Measurements from ENCODE around the gene WIPF3.

WIPF3 gene

DNA sequence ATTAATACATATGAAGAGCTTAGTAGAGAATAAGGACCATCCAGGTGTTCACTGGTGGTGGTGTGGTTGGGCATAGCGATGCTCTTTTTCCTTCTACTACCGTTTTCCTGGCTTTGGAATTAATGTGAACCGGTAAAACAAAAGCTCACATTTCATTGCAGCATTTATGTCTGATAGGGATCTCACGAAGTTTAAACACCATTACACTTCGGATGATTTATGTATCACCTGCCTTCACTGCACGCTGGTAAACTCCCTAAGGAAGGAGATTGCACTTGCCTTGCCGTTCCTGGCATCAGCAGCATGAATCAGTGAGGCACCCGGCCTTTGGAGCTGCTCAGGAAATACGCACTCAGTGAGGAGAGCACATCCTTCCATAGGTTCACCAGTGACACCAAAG, 47.5 kb downstream of the WIPF3 start:
- Mint-ChIP-seq H3K9me3 (no peaks in the 10 kb centered on the region), H3K27ac (no peak overlapping the region), H3K4me1 (no peaks in the 10 kb centered on the region), H3K36me3 (no peaks in the 10 kb centered on the region), H3K4me3 (no peak overlapping the region), H3K27me3 (peaks cover 7% of the 10 kb centered on the region)

DNA sequence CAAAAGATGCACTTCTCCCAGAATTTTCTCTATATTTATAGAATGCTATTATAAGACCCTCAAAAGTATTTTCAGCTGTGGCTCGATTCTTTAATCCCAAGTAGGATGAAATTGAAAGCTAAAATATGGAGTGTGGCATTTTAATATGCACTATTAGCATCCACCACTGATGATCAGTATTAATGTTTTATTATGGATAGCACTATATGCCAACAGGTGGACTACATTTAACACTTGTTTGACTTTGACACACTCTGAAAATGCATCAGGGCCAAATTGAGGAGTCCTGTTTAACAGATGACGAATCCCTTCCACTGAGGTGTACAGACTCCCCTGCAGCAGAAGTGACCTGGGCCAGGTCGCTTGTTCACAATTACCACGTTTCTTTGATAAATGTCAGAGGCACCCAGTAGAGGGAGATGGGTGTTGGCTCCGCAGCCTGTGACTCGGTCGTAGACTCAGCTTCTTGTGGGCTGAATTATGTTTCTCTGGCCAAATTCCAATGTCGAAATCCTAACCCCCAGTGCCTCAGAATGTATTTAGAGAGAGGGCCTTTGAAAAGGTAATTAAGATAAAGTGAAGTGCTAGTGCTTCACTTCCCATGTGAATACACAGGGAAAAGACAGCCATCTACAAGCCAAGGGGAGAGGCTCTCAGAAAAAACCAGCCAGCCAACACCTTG, 48.1 kb downstream of the WIPF3 start:
- Mint-ChIP-seq H3K27me3 (peaks cover 7% of the 10 kb centered on the region), H3K36me3 (no peaks in the 10 kb centered on the region), H3K9me3 (no peaks in the 10 kb centered on the region), H3K4me1 (no peaks in the 10 kb centered on the region), H3K27ac (no peak overlapping the region), H3K4me3 (no peak overlapping the region)

DNA sequence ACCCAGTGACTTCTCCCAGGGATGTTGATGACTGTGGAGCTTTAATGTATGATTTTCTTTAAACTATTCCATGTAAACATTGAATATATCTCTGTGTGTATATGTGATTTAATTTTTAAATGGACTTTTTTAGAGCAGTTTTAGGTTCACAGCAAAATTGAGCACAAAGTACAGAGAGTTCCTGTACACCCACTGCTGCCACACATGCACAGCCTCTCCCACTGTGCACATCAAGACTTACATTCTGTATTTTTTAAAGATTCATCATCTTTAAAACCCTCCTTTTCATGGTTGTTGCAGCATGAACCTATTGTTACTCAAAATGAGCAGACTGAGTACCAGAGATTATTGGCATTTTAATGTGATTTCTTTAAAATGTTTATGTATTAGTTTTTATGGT, 51.3 kb downstream of the WIPF3 start:
- Mint-ChIP-seq H3K36me3 (no peaks in the 10 kb centered on the region), H3K4me1 (no peaks in the 10 kb centered on the region), H3K27ac (no peak overlapping the region), H3K9me3 (no peaks in the 10 kb centered on the region), H3K4me3 (no peak overlapping the region), H3K27me3 (peaks cover 8% of the 10 kb centered on the region)

DNA sequence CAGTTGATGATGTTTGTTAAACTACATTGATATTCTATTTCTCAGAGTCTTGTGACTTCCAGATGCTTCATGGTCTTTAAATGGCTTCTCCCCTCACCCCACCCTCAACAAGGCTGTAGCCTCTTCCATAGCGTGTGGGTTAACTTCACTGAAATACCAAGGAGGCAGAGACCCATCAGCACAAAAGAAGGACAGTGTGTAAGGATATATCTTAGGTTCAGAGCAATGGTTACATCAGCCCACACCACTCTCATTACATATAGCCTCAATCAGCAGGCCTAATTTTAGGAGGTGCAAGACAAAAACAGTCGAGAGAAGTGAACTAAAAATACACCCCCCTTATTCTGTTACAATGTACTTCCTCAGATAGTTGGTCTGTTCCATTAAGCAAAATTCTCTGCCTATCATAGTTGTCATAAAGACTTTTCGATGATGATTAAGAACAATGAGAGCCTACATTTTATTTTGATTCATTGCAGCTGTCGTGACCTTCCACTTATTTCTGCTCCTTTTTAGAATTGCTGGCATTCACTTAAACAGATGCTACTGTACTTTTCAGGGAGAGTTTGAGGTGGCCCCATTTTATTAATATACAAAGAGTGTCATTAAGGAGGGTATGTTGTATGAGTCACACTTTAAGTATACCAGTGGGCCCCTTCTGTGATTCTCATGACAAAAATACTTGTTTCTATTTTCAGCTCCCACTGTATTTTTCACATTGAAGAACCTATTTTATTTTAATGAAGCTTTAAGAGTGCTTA, 52.1 kb downstream of the WIPF3 start:
- no peak overlapping the region for H3K27ac Mint-ChIP-seq
- no peaks in the 10 kb centered on the region for H3K36me3 Mint-ChIP-seq
- peaks cover 11% of the 10 kb centered on the region for H3K27me3 Mint-ChIP-seq
- no peaks in the 10 kb centered on the region for H3K4me1 Mint-ChIP-seq
- no peak overlapping the region for H3K4me3 Mint-ChIP-seq
- H3K9me3 Mint-ChIP-seq, result no peaks in the 10 kb centered on the region

DNA sequence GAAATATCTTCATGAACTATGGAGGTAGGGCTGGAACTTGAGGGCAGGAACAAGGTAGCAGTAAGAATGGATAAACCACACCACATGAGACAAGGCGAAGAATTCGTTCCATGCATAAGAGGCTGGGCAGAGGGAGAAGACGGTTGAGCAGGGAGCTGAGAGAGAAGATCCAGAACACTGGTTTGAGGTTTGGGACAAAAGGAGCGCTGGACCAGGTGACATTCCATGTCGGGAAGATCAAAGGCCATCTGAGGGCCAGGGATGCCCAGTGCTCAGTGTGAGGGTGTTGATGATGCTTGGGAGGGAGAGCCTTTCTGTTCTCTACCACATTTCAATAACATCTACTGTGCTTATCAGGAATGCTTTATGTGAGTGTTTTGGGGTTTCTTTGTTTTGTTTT, 52.8 kb downstream of the WIPF3 start:
- peaks cover 8% of the 10 kb centered on the region for H3K27me3 Mint-ChIP-seq
- H3K36me3 Mint-ChIP-seq, result no peaks in the 10 kb centered on the region
- no peaks in the 10 kb centered on the region for H3K4me1 Mint-ChIP-seq
- H3K27ac Mint-ChIP-seq, result no peak overlapping the region
- no peaks in the 10 kb centered on the region for H3K9me3 Mint-ChIP-seq
- H3K4me3 Mint-ChIP-seq, result no peak overlapping the region

DNA sequence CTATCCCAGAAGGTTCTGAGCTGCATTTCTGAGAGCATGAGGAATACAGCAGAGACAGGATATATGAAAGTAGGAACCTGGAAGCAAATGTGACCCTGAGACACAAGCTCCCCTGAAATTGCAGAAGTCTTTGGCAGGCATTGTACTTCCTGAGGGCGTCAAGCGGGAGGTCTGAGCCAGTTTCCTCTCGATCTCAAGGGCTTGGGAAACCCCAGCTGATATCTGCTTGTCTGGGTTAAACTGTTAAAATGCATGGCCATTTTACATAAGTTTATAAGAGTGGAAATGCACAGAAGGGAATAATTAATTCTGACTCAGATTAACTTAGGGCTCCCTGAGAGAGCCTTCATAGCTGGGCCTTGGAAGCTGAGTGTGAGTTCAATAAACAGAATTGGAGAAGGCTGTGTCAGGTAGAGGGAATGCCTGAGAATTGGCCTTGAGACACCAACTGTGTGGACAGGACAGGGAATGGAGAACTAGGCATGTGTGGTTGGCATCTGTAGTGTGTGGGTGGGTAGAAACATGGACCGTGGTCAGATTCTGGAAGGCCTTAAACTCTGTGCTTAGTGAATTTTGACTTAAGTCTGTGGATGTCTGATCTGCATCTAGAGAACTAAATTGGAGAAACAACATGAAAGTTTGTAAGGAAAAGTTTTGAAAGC, 53.3 kb downstream of the WIPF3 start:
- Mint-ChIP-seq H3K4me1 (no peaks in the 10 kb centered on the region), H3K27me3 (peaks cover 8% of the 10 kb centered on the region), H3K9me3 (no peaks in the 10 kb centered on the region), H3K27ac (no peak overlapping the region), H3K4me3 (no peak overlapping the region), H3K36me3 (no peaks in the 10 kb centered on the region)

DNA sequence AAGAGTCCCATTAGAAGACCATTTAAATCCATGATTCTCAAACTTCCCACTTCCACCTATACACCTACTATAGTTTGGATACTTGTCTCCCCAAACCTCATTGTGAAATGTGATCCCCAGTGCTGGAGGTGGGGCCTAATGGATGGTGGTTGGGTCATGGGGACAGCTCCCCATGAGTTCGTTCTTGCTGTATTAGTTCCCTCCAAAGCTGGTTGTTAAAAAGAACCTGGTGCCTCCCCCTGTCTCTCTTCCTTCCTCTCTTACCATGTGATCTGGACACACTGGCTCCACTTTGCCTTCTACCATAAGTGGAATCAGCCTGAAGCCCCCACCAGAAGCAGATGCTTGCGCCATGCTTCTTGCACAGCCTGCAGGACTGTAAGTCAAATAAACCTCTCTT, 53.9 kb downstream of the WIPF3 start:
- Mint-ChIP-seq H3K27ac (no peak overlapping the region), H3K36me3 (no peaks in the 10 kb centered on the region), H3K4me3 (no peak overlapping the region), H3K27me3 (peaks cover 7% of the 10 kb centered on the region), H3K4me1 (no peaks in the 10 kb centered on the region), H3K9me3 (no peaks in the 10 kb centered on the region)

DNA sequence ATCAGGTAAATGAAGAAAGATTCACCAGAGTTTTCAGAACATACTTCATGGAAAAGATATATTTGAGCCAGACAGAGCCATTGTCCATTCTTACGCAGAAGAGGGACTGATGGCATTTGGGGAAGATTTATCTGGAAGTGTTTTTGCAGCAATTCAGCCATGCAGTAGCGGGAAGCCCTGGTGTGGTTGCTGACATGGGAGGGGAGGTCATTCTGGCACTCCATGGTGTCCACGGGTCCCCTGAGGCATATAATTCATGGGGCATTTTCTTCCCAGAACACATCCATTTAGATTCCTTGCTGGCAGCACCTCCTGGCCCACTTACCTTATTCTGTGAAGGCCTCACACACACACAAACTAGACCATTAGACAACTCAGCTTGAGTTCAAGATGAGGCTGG, 55.6 kb downstream of the WIPF3 start:
- Mint-ChIP-seq H3K27me3 (peaks cover 4% of the 10 kb centered on the region), H3K4me1 (no peaks in the 10 kb centered on the region), H3K9me3 (no peaks in the 10 kb centered on the region), H3K27ac (no peak overlapping the region), H3K4me3 (no peak overlapping the region), H3K36me3 (no peaks in the 10 kb centered on the region)

DNA sequence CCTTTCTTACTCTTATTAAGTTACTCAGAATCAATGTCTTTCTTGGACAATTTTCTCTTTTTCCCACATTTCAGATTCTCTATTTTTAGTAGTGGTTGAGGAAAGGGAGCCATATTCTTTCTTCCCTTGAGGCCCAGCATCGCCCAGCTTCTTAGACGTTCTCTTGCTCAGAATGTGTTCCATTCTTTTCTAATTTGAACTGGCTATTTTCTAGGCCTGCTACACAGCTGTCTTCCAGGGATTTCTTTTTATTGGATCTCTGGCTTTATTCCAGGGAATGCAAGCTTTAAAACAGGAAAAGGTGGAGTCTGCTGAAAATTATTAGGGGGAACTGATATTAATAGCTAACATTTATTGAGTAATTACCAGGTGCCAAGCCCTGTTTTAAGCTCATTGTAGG, 58.3 kb downstream of the WIPF3 start:
- H3K27ac Mint-ChIP-seq, result no peak overlapping the region
- no peaks in the 10 kb centered on the region for H3K36me3 Mint-ChIP-seq
- peaks cover 4% of the 10 kb centered on the region for H3K27me3 Mint-ChIP-seq
- H3K4me1 Mint-ChIP-seq, result no peaks in the 10 kb centered on the region
- no peak overlapping the region for H3K4me3 Mint-ChIP-seq
- no peaks in the 10 kb centered on the region for H3K9me3 Mint-ChIP-seq

DNA sequence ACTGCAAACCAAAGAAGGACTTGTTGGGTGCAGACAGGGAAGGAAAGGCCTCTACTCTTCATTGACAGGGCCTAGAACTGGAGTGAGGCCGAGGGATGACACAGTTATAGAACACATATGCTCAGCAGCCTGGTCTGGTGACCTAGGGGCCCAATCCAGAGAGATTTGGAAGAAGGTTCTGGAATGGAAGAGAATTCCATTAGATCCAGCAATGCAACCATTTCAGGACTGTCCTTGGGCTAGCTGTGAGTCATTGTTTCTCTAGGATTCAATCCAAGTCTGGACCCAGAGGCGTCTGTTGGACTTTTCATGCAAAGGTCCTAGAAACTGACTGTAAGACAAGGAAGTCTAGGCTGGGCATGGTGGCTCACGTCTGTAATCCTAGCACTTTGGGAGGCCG, 59.2 kb downstream of the WIPF3 start:
- H3K27me3 Mint-ChIP-seq, result peaks cover 5% of the 10 kb centered on the region
- H3K4me1 Mint-ChIP-seq, result no peaks in the 10 kb centered on the region
- no peaks in the 10 kb centered on the region for H3K9me3 Mint-ChIP-seq
- H3K27ac Mint-ChIP-seq, result no peak overlapping the region
- H3K4me3 Mint-ChIP-seq, result no peak overlapping the region
- H3K36me3 Mint-ChIP-seq, result no peaks in the 10 kb centered on the region

DNA sequence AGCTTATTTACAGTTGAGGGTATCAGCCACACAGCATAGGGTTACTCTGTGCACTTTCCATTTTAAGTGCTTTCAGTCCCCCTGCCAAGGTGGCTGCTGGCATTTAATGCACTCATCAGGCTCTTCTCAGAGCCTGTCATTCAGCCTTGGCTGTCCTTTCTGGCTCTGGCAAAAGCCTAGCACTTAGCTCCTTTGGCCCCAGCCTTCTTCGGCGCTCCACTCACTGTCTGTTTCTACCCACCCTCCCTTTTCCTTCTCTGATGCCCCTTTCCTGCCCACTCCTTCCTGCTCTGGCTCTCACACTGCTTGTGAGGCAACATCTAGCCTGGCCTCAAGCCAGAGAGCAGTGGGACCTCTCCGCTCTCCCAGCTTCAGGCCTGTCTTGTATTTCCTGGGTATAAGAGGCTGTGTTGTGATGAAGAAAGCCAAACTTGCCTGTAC, 60.2 kb downstream of the WIPF3 start:
- Mint-ChIP-seq H3K27ac (no peak overlapping the region), H3K9me3 (no peaks in the 10 kb centered on the region), H3K4me1 (no peaks in the 10 kb centered on the region), H3K27me3 (peaks cover 5% of the 10 kb centered on the region), H3K4me3 (no peak overlapping the region), H3K36me3 (no peaks in the 10 kb centered on the region)

DNA sequence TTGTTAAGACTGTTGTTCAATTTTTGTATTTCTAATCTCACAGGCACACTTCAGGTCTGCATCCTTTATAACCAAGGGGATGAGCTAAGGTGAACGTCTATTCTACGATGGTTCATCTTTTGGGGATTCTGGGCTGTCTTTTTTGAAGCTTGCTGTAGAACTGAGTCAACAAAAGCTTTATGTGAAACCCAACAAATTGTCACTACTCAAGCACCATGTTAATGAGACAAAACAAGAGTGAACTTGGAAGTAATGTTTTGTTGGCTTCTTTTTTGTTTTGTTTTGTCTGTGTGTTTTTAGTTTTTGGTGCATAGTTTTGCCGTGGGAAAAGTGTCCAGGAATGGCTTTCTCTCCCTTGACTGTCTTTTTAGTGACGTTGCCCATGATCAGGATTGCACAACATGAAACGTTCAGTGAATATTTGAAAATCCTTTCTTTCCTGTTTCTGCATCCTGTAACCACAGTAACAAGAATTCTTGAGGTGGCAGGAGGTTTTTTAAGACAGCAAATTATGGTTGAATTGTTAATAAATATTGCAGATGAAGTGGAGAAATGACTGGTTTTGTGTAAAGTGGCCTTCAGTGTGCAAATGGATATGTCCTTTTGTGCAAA, 65.6 kb downstream of the WIPF3 start:
- H3K27me3 Mint-ChIP-seq, result peaks cover 12% of the 10 kb centered on the region
- no peaks in the 10 kb centered on the region for H3K9me3 Mint-ChIP-seq
- H3K4me1 Mint-ChIP-seq, result no peaks in the 10 kb centered on the region
- no peak overlapping the region for H3K4me3 Mint-ChIP-seq
- no peak overlapping the region for H3K27ac Mint-ChIP-seq
- no peaks in the 10 kb centered on the region for H3K36me3 Mint-ChIP-seq

DNA sequence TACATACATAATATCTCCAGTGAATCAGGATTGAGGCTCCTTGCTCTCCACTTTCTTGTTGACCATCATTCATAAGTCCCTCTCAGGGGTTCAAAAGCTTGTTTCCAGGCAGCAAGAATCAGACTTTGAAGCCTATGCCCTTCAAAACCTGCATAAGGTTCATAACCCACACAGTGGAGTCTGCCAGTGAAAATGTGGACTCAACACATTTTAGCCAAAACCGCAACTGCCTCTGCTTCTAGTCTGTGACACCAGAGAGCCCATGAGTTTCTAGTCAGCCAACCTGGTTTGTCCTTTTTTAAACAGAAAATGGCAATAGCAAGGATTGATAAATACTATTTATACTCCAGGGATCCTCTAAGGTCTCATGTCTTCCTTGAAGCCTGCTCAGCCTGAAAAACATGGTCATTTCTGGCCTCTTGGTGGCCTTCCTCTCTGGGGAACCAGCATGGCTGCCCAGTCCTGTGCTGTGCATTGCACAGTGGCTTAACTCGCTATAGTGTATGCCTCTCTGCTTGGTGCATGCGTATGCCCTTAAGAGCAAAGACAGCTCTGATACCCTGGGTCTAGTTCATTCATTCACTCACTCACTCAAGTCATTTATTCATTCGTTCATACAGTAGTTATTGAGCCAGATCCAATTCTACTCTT, 67.5 kb downstream of the WIPF3 start:
- Mint-ChIP-seq H3K4me1 (no peaks in the 10 kb centered on the region), H3K9me3 (no peaks in the 10 kb centered on the region), H3K4me3 (no peak overlapping the region), H3K36me3 (no peaks in the 10 kb centered on the region), H3K27me3 (peaks cover 16% of the 10 kb centered on the region), H3K27ac (no peak overlapping the region)

DNA sequence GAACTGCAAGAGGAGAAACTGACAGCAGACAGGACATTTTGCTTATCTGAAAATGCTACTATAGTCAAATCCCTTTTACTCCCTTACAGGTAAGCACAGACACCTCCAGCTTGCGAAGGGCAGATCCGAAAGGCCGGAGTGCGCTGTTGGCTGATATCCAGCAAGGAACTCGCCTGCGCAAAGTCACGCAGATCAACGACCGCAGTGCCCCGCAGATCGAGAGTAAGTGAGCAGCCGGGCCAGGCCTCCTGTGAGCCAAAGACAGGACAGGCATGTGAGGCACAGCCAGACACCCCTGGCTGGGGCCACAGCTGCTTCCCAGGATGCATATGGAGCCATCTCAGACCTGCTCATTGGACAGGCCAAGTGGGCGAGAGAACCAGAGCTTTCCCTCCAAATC, 69.4 kb downstream of the WIPF3 start:
- Mint-ChIP-seq H3K4me1 (no peaks in the 10 kb centered on the region), H3K27me3 (peaks cover 14% of the 10 kb centered on the region), H3K4me3 (no peak overlapping the region), H3K27ac (no peak overlapping the region), H3K9me3 (no peaks in the 10 kb centered on the region), H3K36me3 (no peaks in the 10 kb centered on the region)

DNA sequence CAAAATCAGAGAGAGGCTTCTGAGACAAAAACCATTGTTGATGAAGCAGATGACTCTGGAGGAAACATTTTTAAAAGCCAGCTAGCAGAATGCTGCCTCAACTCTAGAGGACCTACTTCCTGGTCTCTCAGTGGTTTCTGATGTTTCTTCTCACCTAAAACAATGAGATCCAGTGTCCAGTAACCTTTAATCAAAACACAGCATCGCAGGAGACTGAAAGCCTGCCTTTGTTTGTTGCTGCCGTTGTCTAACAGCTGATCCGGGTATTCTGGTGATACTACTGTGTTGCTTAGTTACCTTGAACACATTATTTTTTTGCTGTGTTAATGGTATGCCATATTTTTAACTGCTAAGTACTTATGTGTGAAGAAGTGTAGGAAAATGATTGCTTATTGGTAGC, 70.9 kb downstream of the WIPF3 start:
- H3K4me3 Mint-ChIP-seq, result no peak overlapping the region
- no peaks in the 10 kb centered on the region for H3K9me3 Mint-ChIP-seq
- H3K36me3 Mint-ChIP-seq, result no peaks in the 10 kb centered on the region
- H3K27ac Mint-ChIP-seq, result no peak overlapping the region
- H3K27me3 Mint-ChIP-seq, result peaks cover 12% of the 10 kb centered on the region
- no peaks in the 10 kb centered on the region for H3K4me1 Mint-ChIP-seq

Measured in activated naive CD4-positive, alpha-beta T cell treated with anti-CD3 and anti-CD28 coated beads, Interleukin-2, amount 50 U/mL, for 24 hours (primary cell).